K562 (cell line): Measurements from ENCODE around the gene TRAF7. TPM values are rescaled to one million over a fixed set of nuclear protein-coding genes. Genes with fewer than 3 reads are reported as not detected.
A peak's percentile ranks its signal among the peaks of the same experiment; 100 is the strongest.

Experiments
- BCL6 ChIP-seq: fragments of 250-450 bp; sonication (Bioruptor Pico); IDR thresholded peaks from 2 replicates; pipeline ENCODE4 v1.4.0; 2020
- CBX1 ChIP-seq: sonication (generic); IDR thresholded peaks from 2 replicates; pipeline ENCODE4 v1.6.1; 2016; ENCODE audit warnings: antibody characterized with exemption, low read depth, mild to moderate bottlenecking
- CCNT2 ChIP-seq: IDR thresholded peaks from 2 replicates; pipeline ENCODE4 v1.6.1; 2011; ENCODE audit warnings: borderline replicate concordance, low read depth, mild to moderate bottlenecking, moderate library complexity, mixed read lengths, low read length; ENCODE audit not compliant: insufficient read length; ENCODE audit errors: extremely low read depth
- CREM ChIP-seq: IDR thresholded peaks from 2 replicates; pipeline ENCODE4 v1.6.1; 2014; ENCODE audit warnings: antibody characterized with exemption, low read depth
- EGR1 ChIP-seq: fragments of 450-650 bp; conservative IDR thresholded peaks from 2 replicates; pipeline ENCODE4 v1.6.1; 2017; ENCODE audit warnings: mild to moderate bottlenecking
- ERF ChIP-seq: fragments of 450-650 bp; formaldehyde crosslinking; IDR thresholded peaks from 2 replicates; pipeline ENCODE4 v1.4.0; 2020; ENCODE audit warnings: mild to moderate bottlenecking, mixed read lengths
- ESRRA ChIP-seq: fragments of 450-650 bp; IDR thresholded peaks from 2 replicates; pipeline ENCODE4 v1.6.1; 2014; ENCODE audit warnings: low read depth, mild to moderate bottlenecking, moderate library complexity, borderline replicate concordance
- KLF16 ChIP-seq: IDR thresholded peaks from 2 replicates; pipeline ENCODE4 v1.6.1; 2016; ENCODE audit warnings: antibody characterized with exemption
- RNF2 ChIP-seq: sonication (generic); IDR thresholded peaks from 2 replicates; pipeline ENCODE4 v1.6.1; 2016
- SNRNP70 ChIP-seq: fragments of 200-400 bp; formaldehyde crosslinking; optimal IDR thresholded peaks from 2 replicates; pipeline ENCODE3; 2017; ENCODE audit warnings: low read depth, low read length
- polyA plus RNA-seq, 8 experiments: library from polyadenylated mRNA; depleted of rRNA in 4 of 8; stranded (reverse) in 5 of 8; unstranded in 3 of 8; fragments of >200 nt; fragmentation: Nextera tagmentation in 2 of 8; fragmentation: Illumina TruSeq in 1 of 8; extraction: Ambion mirVana in 2 of 8; extraction: Trizol in 1 of 8; gene quantifications; 2 replicates each; pipeline versions ENCODE4 v1.2.1 to v1.2.3, GENCODE V29; 2011 to 2014; ENCODE audit warnings: inconsistent platforms in 1 of 8, missing spikeins in 1 of 8
- total RNA-seq, 7 experiments: library from RNA; depleted of rRNA in 6 of 7; stranded (reverse); fragments of >200 nt in 6 of 7; fragmentation: Illumina TruSeq in 2 of 7; extraction: Trizol in 2 of 7; gene quantifications; 2 replicates each; pipeline versions ENCODE4 v1.2.1 to v1.2.3, GENCODE V29; 2011 to 2021; ENCODE audit warnings: low replicate concordance in 1 of 7
- TF ChIP-seq, protein P1 (sequence below): fragments of 450-650 bp; IDR thresholded peaks from 2 replicates; pipeline ENCODE4 v1.6.1; 2016; ENCODE audit warnings: mild to moderate bottlenecking, moderate library complexity
- TF ChIP-seq, protein P2 (sequence below): fragments of 250-450 bp; sonication (Bioruptor Pico); IDR thresholded peaks from 2 replicates; pipeline ENCODE4 v1.8.0; 2021; ENCODE audit warnings: mild to moderate bottlenecking, moderate library complexity
- TF ChIP-seq, protein P3 (sequence below): fragments of 450-650 bp; IDR thresholded peaks from 2 replicates; pipeline ENCODE4 v1.6.1; 2016; ENCODE audit warnings: borderline replicate concordance

TRAF7 gene
- total and polyA plus RNA-seq, 9 of the 15 experiments (the other 6 are each of a cell fraction or from before 2014, with no cell fraction given) = 1.1 to 113 (median 41.6) TPM

DNA sequence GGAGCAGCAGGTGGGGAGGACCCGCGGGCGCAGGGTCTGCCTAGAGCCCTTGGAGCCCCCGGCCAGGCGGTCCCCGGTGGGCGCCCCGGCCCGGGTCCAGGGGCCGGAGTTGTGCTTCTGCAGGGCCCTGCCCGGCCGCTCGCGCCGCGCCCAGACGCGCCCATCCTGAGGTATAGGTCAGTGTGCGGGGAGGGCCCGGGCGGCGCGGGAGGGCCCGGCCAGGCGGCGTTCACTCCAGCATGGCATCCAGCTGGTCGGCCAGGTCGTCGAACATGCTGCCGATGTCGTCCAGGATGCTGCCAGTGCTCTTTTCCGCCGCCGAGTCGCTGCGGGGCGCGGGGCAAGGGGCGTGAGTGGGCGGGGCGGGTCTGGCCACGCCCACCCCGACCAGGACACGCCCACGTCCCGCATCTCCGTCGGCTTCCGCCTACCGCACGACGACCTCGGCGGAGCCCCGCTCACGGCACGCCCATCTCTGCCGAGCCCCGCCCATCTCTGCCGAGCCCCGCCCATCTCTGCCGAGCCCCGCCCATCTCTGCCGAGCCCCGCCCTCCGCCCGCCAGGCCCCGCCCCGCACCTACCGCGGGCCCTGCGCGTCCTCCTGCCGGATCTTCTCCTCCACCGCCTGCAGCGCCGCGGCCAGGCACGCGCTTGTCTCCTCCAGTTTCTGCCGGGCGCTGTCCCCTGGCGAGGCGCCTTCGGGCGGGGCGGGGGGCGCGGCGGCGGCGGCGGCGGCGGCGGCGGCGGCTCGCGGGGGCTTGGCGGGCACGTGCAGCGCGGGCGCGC lies 22.9 kb downstream of the TRAF7 start (continued):
- TF ChIP-seq, protein P1, sequence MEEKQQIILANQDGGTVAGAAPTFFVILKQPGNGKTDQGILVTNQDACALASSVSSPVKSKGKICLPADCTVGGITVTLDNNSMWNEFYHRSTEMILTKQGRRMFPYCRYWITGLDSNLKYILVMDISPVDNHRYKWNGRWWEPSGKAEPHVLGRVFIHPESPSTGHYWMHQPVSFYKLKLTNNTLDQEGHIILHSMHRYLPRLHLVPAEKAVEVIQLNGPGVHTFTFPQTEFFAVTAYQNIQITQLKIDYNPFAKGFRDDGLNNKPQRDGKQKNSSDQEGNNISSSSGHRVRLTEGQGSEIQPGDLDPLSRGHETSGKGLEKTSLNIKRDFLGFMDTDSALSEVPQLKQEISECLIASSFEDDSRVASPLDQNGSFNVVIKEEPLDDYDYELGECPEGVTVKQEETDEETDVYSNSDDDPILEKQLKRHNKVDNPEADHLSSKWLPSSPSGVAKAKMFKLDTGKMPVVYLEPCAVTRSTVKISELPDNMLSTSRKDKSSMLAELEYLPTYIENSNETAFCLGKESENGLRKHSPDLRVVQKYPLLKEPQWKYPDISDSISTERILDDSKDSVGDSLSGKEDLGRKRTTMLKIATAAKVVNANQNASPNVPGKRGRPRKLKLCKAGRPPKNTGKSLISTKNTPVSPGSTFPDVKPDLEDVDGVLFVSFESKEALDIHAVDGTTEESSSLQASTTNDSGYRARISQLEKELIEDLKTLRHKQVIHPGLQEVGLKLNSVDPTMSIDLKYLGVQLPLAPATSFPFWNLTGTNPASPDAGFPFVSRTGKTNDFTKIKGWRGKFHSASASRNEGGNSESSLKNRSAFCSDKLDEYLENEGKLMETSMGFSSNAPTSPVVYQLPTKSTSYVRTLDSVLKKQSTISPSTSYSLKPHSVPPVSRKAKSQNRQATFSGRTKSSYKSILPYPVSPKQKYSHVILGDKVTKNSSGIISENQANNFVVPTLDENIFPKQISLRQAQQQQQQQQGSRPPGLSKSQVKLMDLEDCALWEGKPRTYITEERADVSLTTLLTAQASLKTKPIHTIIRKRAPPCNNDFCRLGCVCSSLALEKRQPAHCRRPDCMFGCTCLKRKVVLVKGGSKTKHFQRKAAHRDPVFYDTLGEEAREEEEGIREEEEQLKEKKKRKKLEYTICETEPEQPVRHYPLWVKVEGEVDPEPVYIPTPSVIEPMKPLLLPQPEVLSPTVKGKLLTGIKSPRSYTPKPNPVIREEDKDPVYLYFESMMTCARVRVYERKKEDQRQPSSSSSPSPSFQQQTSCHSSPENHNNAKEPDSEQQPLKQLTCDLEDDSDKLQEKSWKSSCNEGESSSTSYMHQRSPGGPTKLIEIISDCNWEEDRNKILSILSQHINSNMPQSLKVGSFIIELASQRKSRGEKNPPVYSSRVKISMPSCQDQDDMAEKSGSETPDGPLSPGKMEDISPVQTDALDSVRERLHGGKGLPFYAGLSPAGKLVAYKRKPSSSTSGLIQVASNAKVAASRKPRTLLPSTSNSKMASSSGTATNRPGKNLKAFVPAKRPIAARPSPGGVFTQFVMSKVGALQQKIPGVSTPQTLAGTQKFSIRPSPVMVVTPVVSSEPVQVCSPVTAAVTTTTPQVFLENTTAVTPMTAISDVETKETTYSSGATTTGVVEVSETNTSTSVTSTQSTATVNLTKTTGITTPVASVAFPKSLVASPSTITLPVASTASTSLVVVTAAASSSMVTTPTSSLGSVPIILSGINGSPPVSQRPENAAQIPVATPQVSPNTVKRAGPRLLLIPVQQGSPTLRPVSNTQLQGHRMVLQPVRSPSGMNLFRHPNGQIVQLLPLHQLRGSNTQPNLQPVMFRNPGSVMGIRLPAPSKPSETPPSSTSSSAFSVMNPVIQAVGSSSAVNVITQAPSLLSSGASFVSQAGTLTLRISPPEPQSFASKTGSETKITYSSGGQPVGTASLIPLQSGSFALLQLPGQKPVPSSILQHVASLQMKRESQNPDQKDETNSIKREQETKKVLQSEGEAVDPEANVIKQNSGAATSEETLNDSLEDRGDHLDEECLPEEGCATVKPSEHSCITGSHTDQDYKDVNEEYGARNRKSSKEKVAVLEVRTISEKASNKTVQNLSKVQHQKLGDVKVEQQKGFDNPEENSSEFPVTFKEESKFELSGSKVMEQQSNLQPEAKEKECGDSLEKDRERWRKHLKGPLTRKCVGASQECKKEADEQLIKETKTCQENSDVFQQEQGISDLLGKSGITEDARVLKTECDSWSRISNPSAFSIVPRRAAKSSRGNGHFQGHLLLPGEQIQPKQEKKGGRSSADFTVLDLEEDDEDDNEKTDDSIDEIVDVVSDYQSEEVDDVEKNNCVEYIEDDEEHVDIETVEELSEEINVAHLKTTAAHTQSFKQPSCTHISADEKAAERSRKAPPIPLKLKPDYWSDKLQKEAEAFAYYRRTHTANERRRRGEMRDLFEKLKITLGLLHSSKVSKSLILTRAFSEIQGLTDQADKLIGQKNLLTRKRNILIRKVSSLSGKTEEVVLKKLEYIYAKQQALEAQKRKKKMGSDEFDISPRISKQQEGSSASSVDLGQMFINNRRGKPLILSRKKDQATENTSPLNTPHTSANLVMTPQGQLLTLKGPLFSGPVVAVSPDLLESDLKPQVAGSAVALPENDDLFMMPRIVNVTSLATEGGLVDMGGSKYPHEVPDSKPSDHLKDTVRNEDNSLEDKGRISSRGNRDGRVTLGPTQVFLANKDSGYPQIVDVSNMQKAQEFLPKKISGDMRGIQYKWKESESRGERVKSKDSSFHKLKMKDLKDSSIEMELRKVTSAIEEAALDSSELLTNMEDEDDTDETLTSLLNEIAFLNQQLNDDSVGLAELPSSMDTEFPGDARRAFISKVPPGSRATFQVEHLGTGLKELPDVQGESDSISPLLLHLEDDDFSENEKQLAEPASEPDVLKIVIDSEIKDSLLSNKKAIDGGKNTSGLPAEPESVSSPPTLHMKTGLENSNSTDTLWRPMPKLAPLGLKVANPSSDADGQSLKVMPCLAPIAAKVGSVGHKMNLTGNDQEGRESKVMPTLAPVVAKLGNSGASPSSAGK = peak; percentile 91
- TF ChIP-seq CREM = peak; percentile 64
- peak; percentile 81 for TF ChIP-seq CCNT2
- TF ChIP-seq, protein P2, sequence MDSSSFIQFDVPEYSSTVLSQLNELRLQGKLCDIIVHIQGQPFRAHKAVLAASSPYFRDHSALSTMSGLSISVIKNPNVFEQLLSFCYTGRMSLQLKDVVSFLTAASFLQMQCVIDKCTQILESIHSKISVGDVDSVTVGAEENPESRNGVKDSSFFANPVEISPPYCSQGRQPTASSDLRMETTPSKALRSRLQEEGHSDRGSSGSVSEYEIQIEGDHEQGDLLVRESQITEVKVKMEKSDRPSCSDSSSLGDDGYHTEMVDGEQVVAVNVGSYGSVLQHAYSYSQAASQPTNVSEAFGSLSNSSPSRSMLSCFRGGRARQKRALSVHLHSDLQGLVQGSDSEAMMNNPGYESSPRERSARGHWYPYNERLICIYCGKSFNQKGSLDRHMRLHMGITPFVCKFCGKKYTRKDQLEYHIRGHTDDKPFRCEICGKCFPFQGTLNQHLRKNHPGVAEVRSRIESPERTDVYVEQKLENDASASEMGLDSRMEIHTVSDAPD (CRISPR knock-in tag) = no peak
- peak; percentile 77 for TF ChIP-seq EGR1
- TF ChIP-seq ESRRA = no peak
- TF ChIP-seq, protein P3, sequence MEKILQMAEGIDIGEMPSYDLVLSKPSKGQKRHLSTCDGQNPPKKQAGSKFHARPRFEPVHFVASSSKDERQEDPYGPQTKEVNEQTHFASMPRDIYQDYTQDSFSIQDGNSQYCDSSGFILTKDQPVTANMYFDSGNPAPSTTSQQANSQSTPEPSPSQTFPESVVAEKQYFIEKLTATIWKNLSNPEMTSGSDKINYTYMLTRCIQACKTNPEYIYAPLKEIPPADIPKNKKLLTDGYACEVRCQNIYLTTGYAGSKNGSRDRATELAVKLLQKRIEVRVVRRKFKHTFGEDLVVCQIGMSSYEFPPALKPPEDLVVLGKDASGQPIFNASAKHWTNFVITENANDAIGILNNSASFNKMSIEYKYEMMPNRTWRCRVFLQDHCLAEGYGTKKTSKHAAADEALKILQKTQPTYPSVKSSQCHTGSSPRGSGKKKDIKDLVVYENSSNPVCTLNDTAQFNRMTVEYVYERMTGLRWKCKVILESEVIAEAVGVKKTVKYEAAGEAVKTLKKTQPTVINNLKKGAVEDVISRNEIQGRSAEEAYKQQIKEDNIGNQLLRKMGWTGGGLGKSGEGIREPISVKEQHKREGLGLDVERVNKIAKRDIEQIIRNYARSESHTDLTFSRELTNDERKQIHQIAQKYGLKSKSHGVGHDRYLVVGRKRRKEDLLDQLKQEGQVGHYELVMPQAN = no peak
- TF ChIP-seq CBX1 = no peak
- no peak for TF ChIP-seq BCL6 (CRISPR knock-in tag)
- TF ChIP-seq KLF16 = peak; percentile 8; the same call in 1 of the 2 replicates
- no peak for TF ChIP-seq SNRNP70
- 0 out of 2 replicates have a peak, but pooled peaks have one; percentile 43 for TF ChIP-seq RNF2
- TF ChIP-seq ERF (CRISPR knock-in tag) = 0 out of 2 replicates have a peak, but pooled peaks have one; percentile 64
